Endothelial cell of umbilical vein (primary cell): ENCODE results near the gene KRT6A.

Experiments
- EZH2 ChIP-seq: IDR thresholded peaks from 2 replicates; pipeline ENCODE4 v1.6.1; 2012; ENCODE audit warnings: borderline replicate concordance, low read depth, mild to moderate bottlenecking, moderate library complexity, low read length, inconsistent platforms; ENCODE audit not compliant: severe bottlenecking
- MYC ChIP-seq: IDR thresholded peaks from one replicate; pipeline ENCODE4 v1.6.1; 2011; ENCODE audit warnings: mild to moderate bottlenecking, low read depth, low read length
- POLR2A ChIP-seq: IDR thresholded peaks from 2 replicates; pipeline ENCODE4 v1.6.1; 2012; ENCODE audit warnings: low read depth, mild to moderate bottlenecking, control low read depth, low read length
- POLR2AphosphoS5 ChIP-seq: IDR thresholded peaks from 2 replicates; pipeline ENCODE4 v1.6.1; 2012; ENCODE audit warnings: low read depth, mild to moderate bottlenecking, control low read depth, low read length, moderate library complexity; ENCODE audit not compliant: insufficient read depth
- TF ChIP-seq, protein P1 (sequence below), 2 donors: IDR thresholded peaks; 1 replicate in 1 of 2; 2 replicates in 1 of 2; pipeline ENCODE4 v1.5.1; 2011; ENCODE audit warnings: low read length in 2 of 2, mild to moderate bottlenecking in 2 of 2, moderate library complexity in 2 of 2, control low read depth in 1 of 2, inconsistent platforms in 1 of 2, low read depth in 1 of 2; ENCODE audit not compliant: insufficient read depth in 1 of 2; ENCODE audit errors: extremely low read depth in 1 of 2
- TF ChIP-seq, protein P2 (sequence below): IDR thresholded peaks from 2 replicates; pipeline ENCODE4 v1.6.1; 2011; ENCODE audit not compliant: insufficient read depth, insufficient read length

DNA sequence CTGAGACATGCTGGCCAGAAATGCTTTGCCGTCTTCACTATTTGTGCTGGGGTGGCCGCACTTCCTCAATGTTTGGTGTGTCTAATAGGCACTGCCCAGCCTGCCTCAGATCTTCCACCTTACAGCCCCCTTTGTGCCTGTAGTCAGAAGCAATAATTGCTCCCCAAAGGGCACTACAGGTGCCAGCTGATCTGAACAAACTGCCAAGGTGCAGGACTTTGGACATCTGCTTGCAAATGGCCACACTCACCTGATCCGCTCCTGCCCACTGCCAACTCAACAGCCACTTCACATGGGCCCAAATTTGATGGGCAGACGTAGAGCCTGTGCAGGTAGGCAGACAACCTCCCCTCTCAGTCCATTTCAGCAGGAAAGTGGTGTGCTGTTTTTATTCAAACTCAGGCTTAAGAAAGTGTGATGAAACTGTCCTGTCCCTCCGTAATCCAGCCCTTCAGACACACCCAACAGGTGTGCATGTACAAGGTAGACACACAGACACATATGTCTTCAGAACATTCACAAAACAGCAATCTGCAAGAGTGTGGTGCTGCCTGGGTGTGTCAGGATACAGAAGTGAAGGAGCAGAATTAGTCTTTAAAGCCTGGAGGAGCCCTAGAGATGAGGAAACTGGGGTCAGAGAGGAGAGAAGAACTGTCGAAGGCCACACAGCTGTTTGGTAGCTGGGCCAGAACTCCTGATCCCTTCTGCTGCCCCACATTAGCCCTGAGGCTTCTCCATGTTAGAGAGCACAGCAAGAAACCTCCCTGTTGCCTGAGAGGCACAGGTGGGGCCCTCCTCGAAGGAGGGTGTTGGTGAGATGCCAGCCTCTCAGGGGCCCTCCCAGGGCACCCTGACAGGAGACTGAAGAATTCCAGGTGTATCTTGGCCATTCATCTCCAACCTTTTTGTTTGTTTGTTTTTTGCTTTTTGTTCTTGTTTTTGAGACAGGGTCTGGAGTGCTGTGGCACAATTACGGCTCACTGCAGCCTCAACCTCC is 54.5 kb downstream of the KRT6A start:
- no peak for TF ChIP-seq POLR2A
- TF ChIP-seq POLR2AphosphoS5, result no peak
- TF ChIP-seq, protein P1, sequence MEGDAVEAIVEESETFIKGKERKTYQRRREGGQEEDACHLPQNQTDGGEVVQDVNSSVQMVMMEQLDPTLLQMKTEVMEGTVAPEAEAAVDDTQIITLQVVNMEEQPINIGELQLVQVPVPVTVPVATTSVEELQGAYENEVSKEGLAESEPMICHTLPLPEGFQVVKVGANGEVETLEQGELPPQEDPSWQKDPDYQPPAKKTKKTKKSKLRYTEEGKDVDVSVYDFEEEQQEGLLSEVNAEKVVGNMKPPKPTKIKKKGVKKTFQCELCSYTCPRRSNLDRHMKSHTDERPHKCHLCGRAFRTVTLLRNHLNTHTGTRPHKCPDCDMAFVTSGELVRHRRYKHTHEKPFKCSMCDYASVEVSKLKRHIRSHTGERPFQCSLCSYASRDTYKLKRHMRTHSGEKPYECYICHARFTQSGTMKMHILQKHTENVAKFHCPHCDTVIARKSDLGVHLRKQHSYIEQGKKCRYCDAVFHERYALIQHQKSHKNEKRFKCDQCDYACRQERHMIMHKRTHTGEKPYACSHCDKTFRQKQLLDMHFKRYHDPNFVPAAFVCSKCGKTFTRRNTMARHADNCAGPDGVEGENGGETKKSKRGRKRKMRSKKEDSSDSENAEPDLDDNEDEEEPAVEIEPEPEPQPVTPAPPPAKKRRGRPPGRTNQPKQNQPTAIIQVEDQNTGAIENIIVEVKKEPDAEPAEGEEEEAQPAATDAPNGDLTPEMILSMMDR (IDR thresholded peaks at IDR 0.05; ENCODE audit: extremely low read depth in 1 of 2, insufficient read depth in 1 of 2, low read depth in 1 of 2, low read length in 2 of 2), result no peak
- no peak for TF ChIP-seq EZH2
- TF ChIP-seq MYC, result no peak
- TF ChIP-seq, protein P2, sequence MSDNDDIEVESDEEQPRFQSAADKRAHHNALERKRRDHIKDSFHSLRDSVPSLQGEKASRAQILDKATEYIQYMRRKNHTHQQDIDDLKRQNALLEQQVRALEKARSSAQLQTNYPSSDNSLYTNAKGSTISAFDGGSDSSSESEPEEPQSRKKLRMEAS, result no peak
